PFSK-1 (cell line): ENCODE data around the gene ZNF460.

Source experiments
- FOXP2 ChIP-seq: optimal IDR thresholded peaks from 2 replicates; pipeline ENCODE3; 2011; ENCODE audit warnings: borderline replicate concordance, control low read depth, inconsistent platforms; ENCODE audit not compliant: insufficient read depth; ENCODE audit errors: extremely low read length, extremely low read depth
- POLR2AphosphoS5 ChIP-seq: IDR thresholded peaks from 2 replicates; pipeline ENCODE4 v1.6.1; 2012; ENCODE audit warnings: low read depth, mild to moderate bottlenecking, control low read depth, low read length, moderate library complexity
- SIN3A ChIP-seq: IDR thresholded peaks from 2 replicates; pipeline ENCODE4 v1.6.1; 2012; ENCODE audit warnings: mild to moderate bottlenecking, low read length, moderate library complexity, borderline replicate concordance; ENCODE audit not compliant: insufficient read depth
- TAF1 ChIP-seq: IDR thresholded peaks from 2 replicates; pipeline ENCODE4 v1.6.1; 2012; ENCODE audit warnings: low read length, control low read depth, borderline replicate concordance; ENCODE audit not compliant: insufficient read depth
- TF ChIP-seq, protein P1 (sequence below), 2 experiments: IDR thresholded peaks; 2 replicates each; pipeline versions ENCODE4 v1.6.1 to v1.8.0; 2011 to 2012; ENCODE audit warnings: low read depth in 2 of 2, low read length in 2 of 2, control low read depth in 1 of 2, inconsistent platforms in 1 of 2, mild to moderate bottlenecking in 1 of 2, moderate library complexity in 1 of 2; ENCODE audit not compliant: insufficient read depth in 1 of 2

ZNF460 gene

DNA sequence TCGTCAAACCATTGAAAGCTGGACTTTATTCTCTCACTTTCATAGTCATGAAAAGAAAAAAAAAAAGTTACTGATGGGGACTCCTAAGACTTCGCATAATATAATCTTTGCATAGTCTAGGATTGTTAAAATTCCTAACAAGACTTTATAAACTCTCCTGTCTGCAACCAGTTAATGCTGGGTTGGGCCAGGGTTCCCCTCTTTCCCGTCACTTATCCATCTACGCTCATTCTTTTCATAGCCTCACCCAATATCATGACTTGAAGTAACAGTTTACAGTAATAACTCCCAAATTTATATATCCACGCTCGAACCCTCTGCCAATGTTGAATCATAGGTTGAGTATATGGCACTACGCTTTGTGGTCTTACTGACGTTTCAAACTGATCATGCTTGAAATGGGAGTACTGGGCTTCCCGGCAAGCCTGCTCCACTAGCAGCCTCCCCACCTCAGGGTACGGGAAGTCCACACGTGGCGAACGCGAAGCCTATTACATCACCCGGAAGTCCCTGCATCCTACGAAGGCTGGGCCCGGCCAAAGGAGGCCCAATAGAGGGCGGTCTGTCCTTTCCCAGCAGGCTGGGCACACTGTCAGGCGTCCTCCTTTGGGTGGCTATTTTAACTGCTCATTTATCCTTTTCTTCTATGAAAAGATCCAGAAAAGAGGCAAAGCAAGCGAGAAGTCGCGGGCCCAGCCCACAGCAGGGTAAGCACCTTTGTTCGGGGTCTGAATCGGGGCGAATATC is 694 bp upstream of the ZNF460 start:
- TF ChIP-seq, protein P1, sequence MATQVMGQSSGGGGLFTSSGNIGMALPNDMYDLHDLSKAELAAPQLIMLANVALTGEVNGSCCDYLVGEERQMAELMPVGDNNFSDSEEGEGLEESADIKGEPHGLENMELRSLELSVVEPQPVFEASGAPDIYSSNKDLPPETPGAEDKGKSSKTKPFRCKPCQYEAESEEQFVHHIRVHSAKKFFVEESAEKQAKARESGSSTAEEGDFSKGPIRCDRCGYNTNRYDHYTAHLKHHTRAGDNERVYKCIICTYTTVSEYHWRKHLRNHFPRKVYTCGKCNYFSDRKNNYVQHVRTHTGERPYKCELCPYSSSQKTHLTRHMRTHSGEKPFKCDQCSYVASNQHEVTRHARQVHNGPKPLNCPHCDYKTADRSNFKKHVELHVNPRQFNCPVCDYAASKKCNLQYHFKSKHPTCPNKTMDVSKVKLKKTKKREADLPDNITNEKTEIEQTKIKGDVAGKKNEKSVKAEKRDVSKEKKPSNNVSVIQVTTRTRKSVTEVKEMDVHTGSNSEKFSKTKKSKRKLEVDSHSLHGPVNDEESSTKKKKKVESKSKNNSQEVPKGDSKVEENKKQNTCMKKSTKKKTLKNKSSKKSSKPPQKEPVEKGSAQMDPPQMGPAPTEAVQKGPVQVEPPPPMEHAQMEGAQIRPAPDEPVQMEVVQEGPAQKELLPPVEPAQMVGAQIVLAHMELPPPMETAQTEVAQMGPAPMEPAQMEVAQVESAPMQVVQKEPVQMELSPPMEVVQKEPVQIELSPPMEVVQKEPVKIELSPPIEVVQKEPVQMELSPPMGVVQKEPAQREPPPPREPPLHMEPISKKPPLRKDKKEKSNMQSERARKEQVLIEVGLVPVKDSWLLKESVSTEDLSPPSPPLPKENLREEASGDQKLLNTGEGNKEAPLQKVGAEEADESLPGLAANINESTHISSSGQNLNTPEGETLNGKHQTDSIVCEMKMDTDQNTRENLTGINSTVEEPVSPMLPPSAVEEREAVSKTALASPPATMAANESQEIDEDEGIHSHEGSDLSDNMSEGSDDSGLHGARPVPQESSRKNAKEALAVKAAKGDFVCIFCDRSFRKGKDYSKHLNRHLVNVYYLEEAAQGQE (IDR thresholded peaks at IDR 0.05; ENCODE audit: insufficient read depth in 1 of 2, low read depth in 2 of 2, low read length in 2 of 2) = peak in 1 of 2 experiments; percentile 68; a peak in 2 of 4 replicates
- TF ChIP-seq TAF1 = peak; percentile 51
- TF ChIP-seq FOXP2 = peak; percentile 80
- peak; percentile 88 for TF ChIP-seq SIN3A
- TF ChIP-seq POLR2AphosphoS5 = peak; percentile 81

DNA sequence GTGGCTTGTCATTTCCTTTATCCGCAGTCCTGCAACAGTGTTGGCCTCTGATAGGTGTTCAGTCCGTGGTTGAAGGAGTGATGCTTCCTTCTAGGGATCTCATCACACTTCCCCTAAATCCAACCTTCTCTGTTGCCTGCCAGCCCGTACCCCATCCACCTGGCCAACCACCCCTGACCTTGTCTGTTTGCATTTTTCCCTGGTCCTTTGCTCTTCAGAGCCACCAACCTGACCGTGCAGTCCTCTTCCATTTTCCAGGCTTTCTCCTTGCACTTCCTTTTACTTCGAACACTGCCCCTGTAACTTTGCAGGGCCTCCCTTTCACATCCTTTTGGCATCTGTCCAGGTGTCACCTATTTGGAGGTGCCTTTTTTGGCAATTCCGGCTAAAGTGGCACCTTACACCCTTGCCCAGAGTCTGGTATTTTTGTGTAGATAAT is 696 bp downstream of the ZNF460 start:
- TF ChIP-seq, protein P1 (IDR thresholded peaks at IDR 0.05; ENCODE audit: insufficient read depth in 1 of 2, low read depth in 2 of 2, low read length in 2 of 2) = no peak
- TF ChIP-seq POLR2AphosphoS5 (no peak), FOXP2 (no peak), TAF1 (no peak), SIN3A (no peak)

DNA sequence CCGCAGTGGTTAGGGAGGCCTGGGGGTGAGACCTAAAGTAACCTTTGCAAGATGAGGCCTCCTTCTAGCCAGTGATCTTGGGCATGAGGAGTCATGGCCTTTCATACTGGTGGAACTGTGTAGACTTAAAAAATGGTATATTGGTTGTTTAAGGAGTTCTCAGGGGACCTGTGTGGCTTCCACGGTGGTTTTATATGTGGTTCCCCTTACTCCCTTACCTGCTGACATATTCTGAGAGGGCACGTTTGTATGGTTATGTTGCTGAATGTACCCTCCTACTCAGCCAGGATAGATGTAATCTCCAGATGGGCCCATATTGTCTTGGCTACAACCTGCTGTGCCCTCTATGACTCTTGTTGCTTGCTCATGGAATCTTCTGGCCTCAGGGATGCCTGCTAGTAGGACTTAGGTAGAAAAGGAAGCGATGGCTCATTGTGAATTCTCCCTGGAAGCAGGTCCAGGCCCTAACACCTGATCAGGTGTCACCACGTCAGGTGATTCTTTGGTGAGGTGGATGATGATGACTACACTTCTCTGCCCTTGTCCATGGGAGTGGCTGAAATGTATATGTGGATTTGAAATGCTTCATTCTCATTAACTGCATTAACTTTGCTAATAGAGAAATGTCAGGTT is 1.8 kb downstream of the ZNF460 start:
- no peak for TF ChIP-seq FOXP2
- no peak for TF ChIP-seq TAF1
- no peak for TF ChIP-seq SIN3A
- TF ChIP-seq, protein P1 (IDR thresholded peaks at IDR 0.05; ENCODE audit: insufficient read depth in 1 of 2, low read depth in 2 of 2, low read length in 2 of 2) = no peak
- no peak for TF ChIP-seq POLR2AphosphoS5

DNA sequence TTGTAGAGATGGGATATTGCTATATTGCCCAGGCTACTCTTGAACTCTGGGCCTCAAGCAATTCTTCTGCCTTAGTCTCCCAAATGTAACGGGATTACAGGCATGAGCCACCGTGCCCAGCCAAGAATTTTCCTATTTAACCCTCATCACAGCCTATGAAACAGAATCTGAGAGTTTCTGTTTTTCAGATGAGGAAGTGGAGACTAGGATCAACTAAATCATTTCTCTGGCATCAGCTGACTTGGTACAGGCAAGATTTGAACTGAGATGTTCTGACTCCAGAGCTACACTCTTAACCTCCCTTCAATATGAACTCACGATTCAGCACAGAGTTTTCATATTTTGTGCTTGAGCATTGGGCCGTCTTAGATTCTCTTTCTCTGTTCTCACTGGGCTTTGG is 8.1 kb downstream of the ZNF460 start:
- TF ChIP-seq FOXP2 (no peak), POLR2AphosphoS5 (no peak), SIN3A (no peak), TAF1 (no peak)
- TF ChIP-seq, protein P1 (IDR thresholded peaks at IDR 0.05; ENCODE audit: insufficient read depth in 1 of 2, low read depth in 2 of 2, low read length in 2 of 2) = no peak
